NCI-H1436 (cell line): Measurements from ENCODE around the gene CHN2.
A peak's percentile ranks its signal among the peaks of the same experiment; 100 is the strongest.

Experiments used
- DNase-seq: peaks from one replicate; lab custom pipeline; 2025; lab: John Stamatoyannopoulos, UW

Gene CHN2

GRCh38 chr7:29228289-29229011 is 33.9 kb downstream of the CHN2 start:
- no peak for DNase-seq

- DNase-seq, result no peak
Observed at GRCh38 chr7:29229066-29229465, 34.5 kb downstream of the CHN2 start.

GRCh38 chr7:29229946-29230345 is 35.4 kb downstream of the CHN2 start:
- no peak for DNase-seq

GRCh38 chr7:29230871-29231345 is 36.3 kb downstream of the CHN2 start:
- no peak for DNase-seq

- no peak for DNase-seq
Observed at GRCh38 chr7:29231671-29232232, 37.2 kb downstream of the CHN2 start.

GRCh38 chr7:29234438-29234837 is 39.9 kb downstream of the CHN2 start:
- no peak for DNase-seq

GRCh38 chr7:29236071-29236580 is 41.6 kb downstream of the CHN2 start:
- no peak for DNase-seq

GRCh38 chr7:29236649-29237048 is 42.1 kb downstream of the CHN2 start:
- DNase-seq, result no peak

GRCh38 chr7:29237489-29237888 is 42.9 kb downstream of the CHN2 start:
- DNase-seq, result no peak

GRCh38 chr7:29239638-29240037 is 45.1 kb downstream of the CHN2 start:
- DNase-seq, result no peak

GRCh38 chr7:29242265-29242664 is 47.7 kb downstream of the CHN2 start:
- DNase-seq, result no peak

- DNase-seq, result peak; percentile 7
Observed at GRCh38 chr7:29243910-29244655, 49.5 kb downstream of the CHN2 start.

GRCh38 chr7:29247224-29247962 is 52.8 kb downstream of the CHN2 start:
- no peak for DNase-seq

- DNase-seq, result no peak
Observed at GRCh38 chr7:29247963-29248236, 53.3 kb downstream of the CHN2 start.

GRCh38 chr7:29248713-29249382 is 54.3 kb downstream of the CHN2 start:
- no peak for DNase-seq

- DNase-seq, result no peak
Observed at GRCh38 chr7:29249383-29249750, 54.8 kb downstream of the CHN2 start.

GRCh38 chr7:29249860-29250259 is 55.3 kb downstream of the CHN2 start:
- DNase-seq, result no peak

- DNase-seq, result no peak
Observed at GRCh38 chr7:29253225-29253624, 58.6 kb downstream of the CHN2 start.

- DNase-seq, result no peak
Observed at GRCh38 chr7:29254591-29254990, 60.0 kb downstream of the CHN2 start.

- no peak for DNase-seq
Observed at GRCh38 chr7:29255199-29255878, 60.8 kb downstream of the CHN2 start.
